Tibial nerve (tissue), 4 donors: Measurements from ENCODE around the gene OPN5. TPM values are rescaled to one million over a fixed set of nuclear protein-coding genes. Genes with fewer than 3 reads are reported as not detected.

Source experiments
- DNase-seq, 2 donors: peaks; one replicate each; pipeline ENCODE4 v3.0.0-alpha.2; 2019; ENCODE audit warnings: low spot score in 2 of 2
- H3K27ac ChIP-seq, 4 donors: fragments of 200-600 bp; sonication (generic) in 3 of 4; one replicate each; pipeline ENCODE4 v1.5.1; 2017 to 2019; ENCODE audit warnings: mild to moderate bottlenecking in 1 of 4
- H3K27me3 ChIP-seq, 2 donors: fragments of 200-600 bp; sonication (generic) in 1 of 2; one replicate each; pipeline versions ENCODE4 v1.5.1 to v1.6.0; 2017 to 2019
- H3K36me3 ChIP-seq, 3 donors: fragments of 200-600 bp; sonication (generic); one replicate each; pipeline ENCODE4 v1.5.1; 2018 to 2019
- H3K4me1 ChIP-seq, 4 donors: fragments of 200-600 bp; sonication (generic) in 3 of 4; one replicate each; pipeline ENCODE4 v1.5.1; 2017 to 2019
- H3K4me3 ChIP-seq, 4 donors: fragments of 200-600 bp; sonication (generic) in 3 of 4; one replicate each; pipeline ENCODE4 v1.5.1; 2017 to 2019; ENCODE audit warnings: mild to moderate bottlenecking in 1 of 4, moderate library complexity in 1 of 4
- H3K9me3 ChIP-seq, 4 donors: fragments of 200-600 bp; sonication (generic) in 3 of 4; one replicate each; pipeline ENCODE4 v1.5.1; 2017 to 2019
- EP300 ChIP-seq, 2 donors: sonication (generic); formaldehyde crosslinking; IDR thresholded peaks; one replicate each; pipeline ENCODE4 v1.6.1; 2017; ENCODE audit warnings: antibody characterized with exemption in 2 of 2, mild to moderate bottlenecking in 1 of 2
- POLR2A ChIP-seq, 2 donors: fragments of 450-650 bp; IDR thresholded peaks; one replicate each; pipeline ENCODE4 v1.6.1; 2017; ENCODE audit warnings: antibody characterized with exemption in 2 of 2, mild to moderate bottlenecking in 2 of 2, moderate library complexity in 2 of 2
- WGBS, 2 donors: methylation state at CpG; one replicate each; pipeline ENCODE4 v1.1.5; 2018; 5-methylcytosine and 5-hydroxymethylcytosine counted together
- total RNA-seq, 4 donors: library from RNA; depleted of rRNA; stranded (reverse); fragments of >200 nt; gene quantifications; one replicate each; pipeline ENCODE4 v1.1.0, GENCODE V29; 2016
- TF ChIP-seq, protein P1 (sequence below), 5 experiments: fragments of 200-600 bp in 3 of 5; fragments of 450-650 bp in 2 of 5; sonication (generic) in 3 of 5; IDR thresholded peaks; one replicate each; pipeline ENCODE4 v1.5.1; 2016 to 2019; ENCODE audit warnings: antibody characterized with exemption in 5 of 5, mild to moderate bottlenecking in 3 of 5, moderate library complexity in 2 of 5

Gene OPN5, protein sequence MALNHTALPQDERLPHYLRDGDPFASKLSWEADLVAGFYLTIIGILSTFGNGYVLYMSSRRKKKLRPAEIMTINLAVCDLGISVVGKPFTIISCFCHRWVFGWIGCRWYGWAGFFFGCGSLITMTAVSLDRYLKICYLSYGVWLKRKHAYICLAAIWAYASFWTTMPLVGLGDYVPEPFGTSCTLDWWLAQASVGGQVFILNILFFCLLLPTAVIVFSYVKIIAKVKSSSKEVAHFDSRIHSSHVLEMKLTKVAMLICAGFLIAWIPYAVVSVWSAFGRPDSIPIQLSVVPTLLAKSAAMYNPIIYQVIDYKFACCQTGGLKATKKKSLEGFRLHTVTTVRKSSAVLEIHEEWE
- not detected for total RNA-seq

DNA sequence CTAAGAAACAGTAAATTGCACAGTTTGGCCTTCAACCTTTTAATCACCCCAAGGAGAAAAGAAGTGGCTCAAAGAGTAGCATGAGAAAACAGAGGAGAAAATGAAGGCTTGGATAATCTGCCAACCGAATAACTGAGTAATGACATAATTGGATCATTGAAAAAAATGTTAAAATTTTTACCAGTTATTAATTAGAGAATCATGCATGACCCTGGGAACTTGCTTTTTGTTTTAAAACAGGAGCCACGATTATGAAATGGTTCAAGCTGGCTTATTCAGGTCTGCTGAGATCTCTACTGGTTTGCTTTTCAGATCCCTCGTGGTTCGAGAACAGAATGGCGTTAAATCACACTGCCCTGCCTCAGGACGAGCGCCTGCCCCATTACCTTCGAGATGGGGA is at the start of gene OPN5:
Gene OPN5 (plus strand): TSS at position 301 of the 400 bp plus-strand sequence. CDS start 35 bp downstream, at position 336.
- H3K27ac ChIP-seq: no peak within 1 kb of the TSS
- H3K4me3 ChIP-seq: no peak within 1 kb of the TSS
- H3K36me3 ChIP-seq: no peaks in the 10 kb centered on the region
- H3K4me1 ChIP-seq: peaks cover 0 to 11% (median 0%) of the 10 kb centered on the region in 4 donors
- 61 to 65% methylated on average over 8 of the region's 8 CpGs for WGBS, 2 donors
- H3K9me3 ChIP-seq: no peaks in the 10 kb centered on the region
- TF ChIP-seq, protein P1, sequence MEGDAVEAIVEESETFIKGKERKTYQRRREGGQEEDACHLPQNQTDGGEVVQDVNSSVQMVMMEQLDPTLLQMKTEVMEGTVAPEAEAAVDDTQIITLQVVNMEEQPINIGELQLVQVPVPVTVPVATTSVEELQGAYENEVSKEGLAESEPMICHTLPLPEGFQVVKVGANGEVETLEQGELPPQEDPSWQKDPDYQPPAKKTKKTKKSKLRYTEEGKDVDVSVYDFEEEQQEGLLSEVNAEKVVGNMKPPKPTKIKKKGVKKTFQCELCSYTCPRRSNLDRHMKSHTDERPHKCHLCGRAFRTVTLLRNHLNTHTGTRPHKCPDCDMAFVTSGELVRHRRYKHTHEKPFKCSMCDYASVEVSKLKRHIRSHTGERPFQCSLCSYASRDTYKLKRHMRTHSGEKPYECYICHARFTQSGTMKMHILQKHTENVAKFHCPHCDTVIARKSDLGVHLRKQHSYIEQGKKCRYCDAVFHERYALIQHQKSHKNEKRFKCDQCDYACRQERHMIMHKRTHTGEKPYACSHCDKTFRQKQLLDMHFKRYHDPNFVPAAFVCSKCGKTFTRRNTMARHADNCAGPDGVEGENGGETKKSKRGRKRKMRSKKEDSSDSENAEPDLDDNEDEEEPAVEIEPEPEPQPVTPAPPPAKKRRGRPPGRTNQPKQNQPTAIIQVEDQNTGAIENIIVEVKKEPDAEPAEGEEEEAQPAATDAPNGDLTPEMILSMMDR (IDR thresholded peaks at IDR 0.05): no peak
- no peak for TF ChIP-seq EP300 (IDR thresholded peaks at IDR 0.05)
- TF ChIP-seq POLR2A (IDR thresholded peaks at IDR 0.05): no peak
- DNase-seq: no peak
- no peaks in the 10 kb centered on the region for H3K27me3 ChIP-seq

DNA sequence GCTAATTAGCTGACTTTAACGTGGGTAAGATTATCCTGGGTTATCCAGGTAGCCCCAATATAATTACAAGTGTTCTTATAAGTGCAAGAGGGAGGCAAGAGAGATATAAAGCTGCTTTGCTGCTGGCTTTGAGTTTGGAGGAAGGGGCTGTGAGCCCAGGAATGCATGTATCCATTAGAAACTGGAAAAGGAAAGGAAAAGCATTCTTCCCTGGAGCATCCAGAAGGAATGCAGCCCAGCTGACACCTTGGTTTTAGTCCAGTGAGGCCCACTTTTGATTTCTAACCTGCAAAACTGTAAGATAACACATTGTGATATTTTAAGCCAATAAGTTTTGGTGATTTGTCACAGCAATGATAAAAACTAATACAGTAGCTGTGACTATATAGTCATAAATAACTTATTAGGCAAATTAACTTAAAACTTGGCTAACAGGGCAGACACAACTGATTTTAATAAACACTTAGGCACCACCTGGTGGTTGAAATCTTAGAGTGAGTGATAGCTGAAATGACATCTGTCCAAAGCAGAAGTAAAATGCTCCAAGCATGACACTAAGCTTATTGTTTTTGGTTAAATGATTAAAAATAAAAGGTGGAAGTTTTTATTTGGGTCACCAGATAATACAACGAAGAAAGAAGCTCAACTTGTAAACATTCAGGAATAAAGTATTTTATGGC is 47.8 kb upstream of the OPN5 start:
- no peaks in the 10 kb centered on the region for H3K9me3 ChIP-seq
- WGBS, 2 donors: 38 to 41% methylated on average over 2 of the region's 2 CpGs
- peaks cover 0 to 4% (median 0%) of the 10 kb centered on the region in 4 donors for H3K4me1 ChIP-seq

DNA sequence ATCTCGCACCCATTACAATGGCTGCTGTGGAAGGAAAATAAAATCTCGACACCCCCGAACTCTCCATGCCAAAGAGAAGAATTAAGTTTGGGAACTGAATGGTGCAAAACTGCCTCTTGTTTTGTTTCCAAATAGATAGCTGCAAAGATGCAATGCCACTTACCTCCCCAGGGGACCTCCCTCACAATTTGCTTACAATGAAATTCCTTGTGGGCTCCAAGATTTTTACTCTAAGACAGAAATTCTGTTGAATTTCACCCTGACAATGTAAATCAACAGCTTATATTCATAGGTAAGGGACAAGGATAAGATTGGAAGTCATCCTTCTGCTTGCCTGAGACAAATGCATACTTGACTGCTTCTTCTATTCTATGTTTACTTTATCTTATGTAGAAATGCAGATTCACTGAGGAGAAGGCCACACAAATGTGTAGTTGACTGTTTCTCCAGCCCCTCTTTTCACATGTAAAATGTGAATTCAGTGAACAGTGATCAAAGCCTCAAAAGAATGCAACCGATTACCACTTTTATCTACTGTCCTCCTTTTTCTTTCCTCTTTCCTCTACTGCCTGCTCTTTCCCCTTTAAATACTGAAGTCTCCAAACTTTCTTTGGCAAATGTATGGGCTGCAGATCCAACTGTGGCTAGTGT is 46.9 kb upstream of the OPN5 start:
- no peak overlapping the region for H3K27ac ChIP-seq
- TF ChIP-seq, protein P1 (IDR thresholded peaks at IDR 0.05): no peak
- TF ChIP-seq EP300 (IDR thresholded peaks at IDR 0.05) (no peak), POLR2A (IDR thresholded peaks at IDR 0.05) (no peak)
- WGBS, 2 donors: 70 to 71% methylated on average over 4 of the region's 4 CpGs
- DNase-seq: no peak
- H3K27me3 ChIP-seq: no peaks in the 10 kb centered on the region
- H3K36me3 ChIP-seq: no peaks in the 10 kb centered on the region
- H3K4me1 ChIP-seq: peaks cover 0 to 4% (median 0%) of the 10 kb centered on the region in 4 donors
- H3K4me3 ChIP-seq: no peak overlapping the region
- no peaks in the 10 kb centered on the region for H3K9me3 ChIP-seq

More for the DNA sequence above, 47.8 kb upstream of the OPN5 start:
- Histone ChIP-seq H3K27me3 (no peaks in the 10 kb centered on the region), H3K4me3 (no peak overlapping the region), H3K36me3 (no peaks in the 10 kb centered on the region), H3K27ac (no peak overlapping the region)
- TF ChIP-seq EP300 (IDR thresholded peaks at IDR 0.05): no peak
- TF ChIP-seq, protein P1 (IDR thresholded peaks at IDR 0.05): peak in 1 of 5 experiments; percentile 16
- peak in 1 of 2 donors; percentile 10 for DNase-seq

DNA sequence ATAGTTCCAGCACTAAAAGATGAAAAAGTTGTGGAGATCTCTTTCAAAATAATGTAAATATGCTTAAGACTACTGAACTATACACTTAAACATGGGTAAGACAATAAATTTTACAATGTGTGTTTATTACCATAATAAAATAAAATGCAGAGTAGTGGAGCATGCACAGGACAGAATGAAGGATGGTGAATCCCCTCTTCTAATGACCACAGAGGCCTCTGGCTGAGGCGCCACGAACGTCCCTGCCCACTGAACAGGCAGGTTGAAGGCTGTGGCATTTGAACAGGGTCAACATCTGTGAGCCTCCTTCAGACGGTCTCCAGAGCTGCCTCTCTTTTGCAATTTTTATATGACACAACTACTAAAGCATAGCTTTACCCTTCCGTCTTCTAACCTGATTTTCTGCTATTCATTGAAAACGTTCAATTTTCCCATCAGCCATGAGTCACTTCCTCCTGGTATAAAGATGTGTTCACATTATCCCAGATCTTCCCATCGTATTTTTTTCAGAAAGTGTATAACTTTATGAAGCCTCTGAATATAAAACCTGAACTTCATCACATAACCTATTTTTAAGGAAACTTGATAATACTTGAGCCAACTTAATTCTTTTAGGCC is 45.6 kb upstream of the OPN5 start:
- Histone ChIP-seq H3K27ac (no peak overlapping the region), H3K4me1 (peaks cover 0 to 4% (median 0%) of the 10 kb centered on the region in 4 donors), H3K36me3 (no peaks in the 10 kb centered on the region), H3K27me3 (no peaks in the 10 kb centered on the region), H3K4me3 (no peak overlapping the region), H3K9me3 (no peaks in the 10 kb centered on the region)
- TF ChIP-seq EP300 (IDR thresholded peaks at IDR 0.05) (no peak), POLR2A (IDR thresholded peaks at IDR 0.05) (no peak)
- no peak for DNase-seq
- 74% methylated on average over 7 of the region's 7 CpGs for WGBS, 2 donors

DNA sequence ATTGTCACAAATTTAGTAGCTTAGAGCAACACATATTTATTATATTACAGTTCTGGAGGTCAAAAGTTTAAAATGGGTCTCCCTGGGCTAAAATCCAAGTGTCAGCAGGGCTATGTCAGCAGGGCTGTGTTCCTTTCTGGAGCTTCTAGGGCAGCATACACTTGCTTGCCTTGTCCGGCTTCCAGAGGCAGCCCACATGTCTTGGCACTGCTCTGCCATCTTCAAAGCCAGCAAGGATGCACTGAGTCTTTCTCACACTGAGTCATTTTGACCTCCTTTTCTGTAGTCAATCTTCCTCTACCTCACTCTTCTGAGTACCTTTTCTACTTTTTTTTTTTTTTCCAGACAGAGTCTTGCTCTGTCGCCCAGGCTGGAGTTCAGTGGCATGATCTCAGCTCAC is 44.4 kb upstream of the OPN5 start:
- Histone ChIP-seq H3K27me3 (no peaks in the 10 kb centered on the region), H3K36me3 (no peaks in the 10 kb centered on the region), H3K4me3 (no peak overlapping the region), H3K9me3 (no peaks in the 10 kb centered on the region), H3K4me1 (peaks cover 0 to 4% (median 0%) of the 10 kb centered on the region in 4 donors), H3K27ac (no peak overlapping the region)
- no peak for DNase-seq
- 20 to 47% methylated on average over 2 of the region's 2 CpGs for WGBS, 2 donors
- TF ChIP-seq, protein P1 (IDR thresholded peaks at IDR 0.05): no peak
- TF ChIP-seq POLR2A (IDR thresholded peaks at IDR 0.05) (no peak), EP300 (IDR thresholded peaks at IDR 0.05) (no peak)
